OCI-LY7 (cell line): ENCODE measurements around the gene SMIM38. TPM values are rescaled to one million over a fixed set of nuclear protein-coding genes. Genes with fewer than 3 reads are reported as not detected.

Experiments used
- BruUV-seq: library from RNA; stranded (reverse); fragments of 400-500 nt; replicated peaks from 2 replicates; lab custom pipeline; 2021; lab: Mats Ljungman, UMichigan
- CTCF ChIA-PET: fragments of 300-600 bp; sonication (Branson Sonifier 250); formaldehyde crosslinking; loops from one replicate; lab custom pipeline; 2022; ENCODE audit warnings: antibody characterized with exemption; ENCODE audit not compliant: unreplicated experiment; lab: Charles Lee
- POLR2A ChIA-PET: fragments of 300-600 bp; sonication (Branson Sonifier 250); formaldehyde crosslinking; loops from one replicate; lab custom pipeline; 2022; ENCODE audit warnings: antibody characterized with exemption; lab: Charles Lee
- DNase-seq: peaks from one replicate; pipeline ENCODE4 v3.0.0-alpha.2; 2015; ENCODE audit warnings: low spot score
- H2AFZ ChIP-seq: fragments of 200-600 bp; sonication (generic), shearing (Covaris generic); 2 replicates; pipeline ENCODE4 v1.6.1; 2014; ENCODE audit warnings: mild to moderate bottlenecking, antibody characterized with exemption, low read length, moderate library complexity
- H3K27ac ChIP-seq: fragments of 200-600 bp; sonication (generic); 2 replicates; pipeline ENCODE4 v1.5.1; 2014; ENCODE audit warnings: mixed run types, low read depth, mild to moderate bottlenecking, moderate library complexity, low read length, inconsistent platforms; ENCODE audit not compliant: poor library complexity, severe bottlenecking
- H3K36me3 ChIP-seq: fragments of 200-600 bp; sonication (generic); 2 replicates; pipeline ENCODE4 v1.6.1; 2014; ENCODE audit warnings: mild to moderate bottlenecking, antibody characterized with exemption, low read length, moderate library complexity, mixed read lengths; ENCODE audit not compliant: insufficient read depth
- H3K4me1 ChIP-seq: fragments of 200-600 bp; sonication (generic); 2 replicates; pipeline ENCODE4 v1.5.1; 2014; ENCODE audit warnings: mild to moderate bottlenecking, low read length; ENCODE audit not compliant: insufficient read depth, poor library complexity, severe bottlenecking
- H3K4me2 ChIP-seq: fragments of 200-600 bp; sonication (generic); 2 replicates; pipeline ENCODE4 v1.6.1; 2014; ENCODE audit warnings: mild to moderate bottlenecking, low read length
- H3K4me3 ChIP-seq: fragments of 200-600 bp; sonication (generic); 2 replicates; pipeline ENCODE4 v1.5.1; 2014; ENCODE audit warnings: mild to moderate bottlenecking, low read depth, low read length; ENCODE audit not compliant: poor library complexity, severe bottlenecking
- H3K79me2 ChIP-seq: fragments of 200-600 bp; sonication (generic); 2 replicates; pipeline ENCODE4 v1.6.1; 2016; ENCODE audit warnings: low read depth, mild to moderate bottlenecking, low read length, moderate library complexity, mixed read lengths; ENCODE audit not compliant: insufficient read depth
- H3K9me2 ChIP-seq: fragments of 200-600 bp; sonication (generic); 2 replicates; pipeline ENCODE4 v1.6.1; 2016; ENCODE audit warnings: mild to moderate bottlenecking, low read length, mixed read lengths; ENCODE audit not compliant: insufficient read depth
- H3K9me3 ChIP-seq: fragments of 200-600 bp; sonication (generic); 2 replicates; pipeline ENCODE4 v1.6.1; 2014; ENCODE audit warnings: mild to moderate bottlenecking, mixed run types, low read length, mixed read lengths
- H4K20me1 ChIP-seq: fragments of 200-600 bp; sonication (generic); 2 replicates; pipeline ENCODE4 v1.6.1; 2014; ENCODE audit warnings: mild to moderate bottlenecking, antibody characterized with exemption, low read length, moderate library complexity, mixed read lengths; ENCODE audit not compliant: insufficient read depth
- EZH2phosphoT487 ChIP-seq: fragments of 200-600 bp; sonication (generic); IDR thresholded peaks from 2 replicates; pipeline ENCODE4 v1.6.1; 2018; ENCODE audit warnings: low read depth, borderline replicate concordance, mild to moderate bottlenecking, mixed run types, antibody characterized with exemption, low read length, moderate library complexity, mixed read lengths
- intact Hi-C: fragments of 100-400 bp; cut with micrococcal nuclease; formaldehyde crosslinking; loops from one replicate; pipeline ENCODE4 v1.10.0; 2022; ENCODE audit not compliant: unreplicated experiment
- total RNA-seq, 2 experiments: library from RNA; depleted of rRNA in 1 of 2; stranded (reverse); fragments of >200 nt in 1 of 2; shearing (Covaris generic) in 1 of 2; gene quantifications; 2 replicates each; pipeline ENCODE4 v1.2.3, GENCODE V29; 2014 to 2022
- TF ChIP-seq, protein P1 (sequence below): fragments of 200-600 bp; sonication (generic); conservative IDR thresholded peaks from 2 replicates; pipeline ENCODE4 v1.5.1; 2014; ENCODE audit warnings: mild to moderate bottlenecking, antibody characterized with exemption, low read length, moderate library complexity, mixed read lengths

Gene SMIM38
- total RNA-seq, 2 experiments from 2014 or later = 0.11 to 0.63 TPM

DNA sequence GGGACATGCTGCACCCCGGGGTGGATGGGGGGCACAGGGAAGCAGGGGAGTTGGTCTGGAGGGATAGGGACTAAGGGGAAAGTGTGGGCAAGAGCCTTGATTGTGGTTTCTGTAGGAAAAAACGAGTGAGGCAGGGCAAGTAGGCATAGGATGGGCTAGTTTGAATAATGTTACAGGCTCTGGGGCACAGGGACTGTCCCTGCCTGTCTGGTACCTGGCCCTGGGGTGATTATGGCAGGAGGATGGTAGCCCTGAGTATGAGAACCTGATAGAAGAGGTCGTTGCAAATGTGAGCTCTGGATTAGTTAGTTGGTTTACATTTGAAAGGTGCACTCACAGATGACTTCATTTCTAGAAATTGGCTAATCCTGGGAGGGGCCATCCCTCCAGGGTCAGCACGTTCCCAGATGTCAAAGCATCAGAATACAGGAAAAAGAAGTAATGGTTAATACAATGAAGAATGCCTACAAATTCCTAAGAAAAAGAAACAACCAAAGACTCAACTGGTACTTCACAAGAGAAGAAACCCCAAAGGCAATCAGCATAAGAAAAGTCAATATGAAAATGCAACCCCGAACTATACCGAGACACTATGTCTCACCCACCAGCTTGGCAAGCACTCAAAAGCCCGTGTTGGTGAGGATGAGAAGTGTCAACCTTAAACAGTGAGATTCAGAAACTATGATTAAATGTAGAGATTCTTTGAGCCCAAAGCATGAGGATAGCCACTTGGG, 11.3 kb upstream of the SMIM38 start:
- Histone ChIP-seq H3K27ac (no peak overlapping the region), H3K9me2 (no peaks in the 10 kb centered on the region), H3K79me2 (no peaks in the 10 kb centered on the region), H3K4me1 (no peaks in the 10 kb centered on the region), H3K4me2 (no peak overlapping the region), H4K20me1 (no peaks in the 10 kb centered on the region), H3K9me3 (no peaks in the 10 kb centered on the region), H2AFZ (no peak overlapping the region), H3K36me3 (no peaks in the 10 kb centered on the region), H3K4me3 (no peak overlapping the region)
- intact Hi-C loops = no loop called here
- TF ChIP-seq, protein P1, sequence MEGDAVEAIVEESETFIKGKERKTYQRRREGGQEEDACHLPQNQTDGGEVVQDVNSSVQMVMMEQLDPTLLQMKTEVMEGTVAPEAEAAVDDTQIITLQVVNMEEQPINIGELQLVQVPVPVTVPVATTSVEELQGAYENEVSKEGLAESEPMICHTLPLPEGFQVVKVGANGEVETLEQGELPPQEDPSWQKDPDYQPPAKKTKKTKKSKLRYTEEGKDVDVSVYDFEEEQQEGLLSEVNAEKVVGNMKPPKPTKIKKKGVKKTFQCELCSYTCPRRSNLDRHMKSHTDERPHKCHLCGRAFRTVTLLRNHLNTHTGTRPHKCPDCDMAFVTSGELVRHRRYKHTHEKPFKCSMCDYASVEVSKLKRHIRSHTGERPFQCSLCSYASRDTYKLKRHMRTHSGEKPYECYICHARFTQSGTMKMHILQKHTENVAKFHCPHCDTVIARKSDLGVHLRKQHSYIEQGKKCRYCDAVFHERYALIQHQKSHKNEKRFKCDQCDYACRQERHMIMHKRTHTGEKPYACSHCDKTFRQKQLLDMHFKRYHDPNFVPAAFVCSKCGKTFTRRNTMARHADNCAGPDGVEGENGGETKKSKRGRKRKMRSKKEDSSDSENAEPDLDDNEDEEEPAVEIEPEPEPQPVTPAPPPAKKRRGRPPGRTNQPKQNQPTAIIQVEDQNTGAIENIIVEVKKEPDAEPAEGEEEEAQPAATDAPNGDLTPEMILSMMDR = no peak
- TF ChIP-seq EZH2phosphoT487 = no peak
- CTCF ChIA-PET = no interaction called here
- DNase-seq = no peak
- BruUV-seq = no TSS peak
- POLR2A ChIA-PET = interaction anchor here (0.6 kb wide), 1 partner anchor 10 kb away, joined by 3 read pairs; no protein-coding TSS in a partner anchor

DNA sequence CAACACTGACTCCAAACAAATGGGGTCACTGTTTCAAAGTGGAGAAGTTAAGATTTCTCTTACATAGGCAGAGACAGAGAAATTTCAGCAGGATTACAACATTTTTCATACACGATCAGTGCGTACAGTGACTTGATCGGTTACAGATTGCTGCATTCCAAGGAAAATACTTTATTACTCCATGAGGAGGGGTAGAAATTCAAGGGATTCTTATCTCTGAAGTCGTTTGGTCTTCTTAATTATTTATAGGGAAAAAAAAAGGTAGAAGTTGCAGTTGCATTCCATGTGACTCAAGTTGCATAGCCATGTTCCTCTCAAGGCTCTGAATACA, 10.7 kb upstream of the SMIM38 start:
- no peaks in the 10 kb centered on the region for H4K20me1 ChIP-seq
- no peak overlapping the region for H3K27ac ChIP-seq
- H3K4me3 ChIP-seq = no peak overlapping the region
- BruUV-seq = no TSS peak
- intact Hi-C loops = no loop called here
- H3K79me2 ChIP-seq = no peaks in the 10 kb centered on the region
- H3K4me2 ChIP-seq = no peak overlapping the region
- no peaks in the 10 kb centered on the region for H3K9me3 ChIP-seq
- ChIA-PET POLR2A (interaction anchor here (0.6 kb wide), 1 partner anchor 9 kb away, joined by 3 read pairs; no protein-coding TSS in a partner anchor), CTCF (no interaction called here)
- no peaks in the 10 kb centered on the region for H3K9me2 ChIP-seq
- H2AFZ ChIP-seq = no peak overlapping the region
- no peak for DNase-seq
- H3K36me3 ChIP-seq = no peaks in the 10 kb centered on the region
- no peaks in the 10 kb centered on the region for H3K4me1 ChIP-seq
- no peak for TF ChIP-seq EZH2phosphoT487
- TF ChIP-seq, protein P1 = no peak

DNA sequence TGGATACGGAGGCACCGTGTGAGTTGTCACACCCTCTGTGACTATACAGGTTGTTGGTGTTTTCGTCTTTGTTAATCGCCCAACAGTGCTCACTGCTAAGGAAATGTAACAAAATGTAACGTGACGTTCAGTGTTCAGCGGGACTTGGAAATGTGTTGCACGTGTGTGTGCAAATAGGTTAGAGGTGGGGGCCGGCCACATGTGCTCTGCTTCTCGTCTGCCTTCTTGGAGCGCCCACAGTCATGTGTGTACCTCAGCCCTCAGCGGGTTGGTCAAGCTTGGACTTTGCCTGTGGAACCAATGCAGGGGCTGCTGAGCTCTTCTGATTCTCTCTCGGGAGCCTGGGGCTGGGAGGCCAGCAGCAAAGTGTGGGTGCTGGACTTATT, 7.4 kb upstream of the SMIM38 start:
- intact Hi-C loops = no loop called here
- no peak overlapping the region for H3K4me3 ChIP-seq
- DNase-seq = no peak
- H3K79me2 ChIP-seq = no peaks in the 10 kb centered on the region
- H3K9me3 ChIP-seq = no peaks in the 10 kb centered on the region
- H3K27ac ChIP-seq = no peak overlapping the region
- ChIA-PET POLR2A (no interaction called here), CTCF (no interaction called here)
- H3K36me3 ChIP-seq = no peaks in the 10 kb centered on the region
- no peak overlapping the region for H3K4me2 ChIP-seq
- no peaks in the 10 kb centered on the region for H3K9me2 ChIP-seq
- TF ChIP-seq EZH2phosphoT487 = no peak
- TF ChIP-seq, protein P1 = no peak
- BruUV-seq = no TSS peak
- no peaks in the 10 kb centered on the region for H4K20me1 ChIP-seq
- no peaks in the 10 kb centered on the region for H3K4me1 ChIP-seq
- H2AFZ ChIP-seq = no peak overlapping the region
